A549 (cell line): ENCODE measurements around the gene GGA1.

Source experiments
- EP300 ChIP-seq, 2 experiments: fragments of >200 bp; sonication (Bioruptor Twin); formaldehyde crosslinking; IDR thresholded peaks; 2 replicates in 1 of 2; 3 replicates in 1 of 2; pipeline ENCODE4 v1.6.1; 2016 to 2017
- GATA3 ChIP-seq: IDR thresholded peaks from 2 replicates; pipeline ENCODE4 v1.6.1; 2012; ENCODE audit warnings: borderline replicate concordance
- RFX5 ChIP-seq: fragments of 450-650 bp; IDR thresholded peaks from 2 replicates; pipeline ENCODE4 v1.7.1; 2014; ENCODE audit warnings: antibody characterized with exemption, mild to moderate bottlenecking, moderate library complexity
- TF ChIP-seq, protein P1 (sequence below): fragments of >200 bp; sonication (Bioruptor Twin); formaldehyde crosslinking; IDR thresholded peaks from 3 replicates; pipeline ENCODE4 v1.5.1; 2016

DNA sequence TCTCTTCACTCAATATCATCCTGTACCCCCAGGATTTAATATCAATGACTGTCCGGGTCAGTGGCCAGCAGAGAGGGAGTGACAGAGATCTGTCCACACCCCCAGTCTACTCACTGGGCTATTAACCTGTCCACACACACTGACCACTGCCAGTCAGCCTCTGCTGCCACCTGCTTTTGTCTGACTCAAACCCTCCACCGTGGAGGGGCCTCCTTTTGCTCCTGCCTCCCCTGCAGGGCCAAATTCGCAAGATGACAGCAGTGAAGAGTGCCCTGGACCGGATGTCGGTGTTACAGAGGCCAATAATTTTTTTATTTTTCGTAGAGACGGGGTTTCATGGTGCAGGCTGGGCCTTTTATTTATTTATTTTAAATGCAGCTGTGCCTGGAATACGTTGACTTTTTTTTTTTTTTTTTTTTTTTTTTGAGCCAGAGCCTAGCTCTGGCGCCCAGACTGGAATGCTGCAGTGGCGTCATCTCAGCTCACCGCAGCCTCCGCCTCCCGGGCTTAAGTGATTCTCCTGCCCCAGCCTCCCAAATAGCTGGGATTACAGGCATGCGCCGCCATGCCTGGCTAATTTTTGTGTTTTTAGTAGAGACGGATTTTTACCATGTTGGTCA lies 55.0 kb downstream of the GGA1 start:
- TF ChIP-seq RFX5 = no peak
- TF ChIP-seq, protein P1, sequence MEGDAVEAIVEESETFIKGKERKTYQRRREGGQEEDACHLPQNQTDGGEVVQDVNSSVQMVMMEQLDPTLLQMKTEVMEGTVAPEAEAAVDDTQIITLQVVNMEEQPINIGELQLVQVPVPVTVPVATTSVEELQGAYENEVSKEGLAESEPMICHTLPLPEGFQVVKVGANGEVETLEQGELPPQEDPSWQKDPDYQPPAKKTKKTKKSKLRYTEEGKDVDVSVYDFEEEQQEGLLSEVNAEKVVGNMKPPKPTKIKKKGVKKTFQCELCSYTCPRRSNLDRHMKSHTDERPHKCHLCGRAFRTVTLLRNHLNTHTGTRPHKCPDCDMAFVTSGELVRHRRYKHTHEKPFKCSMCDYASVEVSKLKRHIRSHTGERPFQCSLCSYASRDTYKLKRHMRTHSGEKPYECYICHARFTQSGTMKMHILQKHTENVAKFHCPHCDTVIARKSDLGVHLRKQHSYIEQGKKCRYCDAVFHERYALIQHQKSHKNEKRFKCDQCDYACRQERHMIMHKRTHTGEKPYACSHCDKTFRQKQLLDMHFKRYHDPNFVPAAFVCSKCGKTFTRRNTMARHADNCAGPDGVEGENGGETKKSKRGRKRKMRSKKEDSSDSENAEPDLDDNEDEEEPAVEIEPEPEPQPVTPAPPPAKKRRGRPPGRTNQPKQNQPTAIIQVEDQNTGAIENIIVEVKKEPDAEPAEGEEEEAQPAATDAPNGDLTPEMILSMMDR = no peak
- TF ChIP-seq GATA3 = no peak
- TF ChIP-seq EP300 (IDR thresholded peaks at IDR 0.05) = no peak
